B cell (primary cell): ENCODE measurements around the gene ADIG. TPM values are rescaled to one million over a fixed set of nuclear protein-coding genes. Genes with fewer than 3 reads are reported as not detected.

Source experiments
- ATAC-seq: fragments of 200-7000 bp; cut with Tn5 transposase; one replicate; pipeline ENCODE4 v1.10.0; 2021; ENCODE audit warnings: low read depth, mild to moderate bottlenecking, moderate number of reproducible peaks, moderate library complexity
- CTCF ChIA-PET: fragments of 350-600 bp; sonication (Branson Sonifier 250); formaldehyde crosslinking; loops from one replicate; lab custom pipeline; 2021; ENCODE audit warnings: antibody characterized with exemption, inconsistent platforms; lab: Charles Lee
- POLR2A ChIA-PET: fragments of 350-600 bp; sonication (Branson Sonifier 250); formaldehyde crosslinking; loops from one replicate; lab custom pipeline; 2021; ENCODE audit warnings: antibody characterized with exemption; lab: Charles Lee
- DNase-seq: peaks from one replicate; pipeline ENCODE4 v3.0.0; 2013
- H2AFZ ChIP-seq: 2 replicates; pipeline ENCODE4 v1.6.1; 2012; ENCODE audit warnings: mild to moderate bottlenecking, low read depth, low read length; ENCODE audit not compliant: insufficient read depth, poor library complexity, severe bottlenecking
- H3K27ac ChIP-seq, 2 donors: 1 replicate in 1 of 2; 2 replicates in 1 of 2; pipeline ENCODE4 v1.5.1; 2012 to 2013; ENCODE audit warnings: low read length in 2 of 2, mild to moderate bottlenecking in 2 of 2, moderate library complexity in 1 of 2
- H3K27me3 ChIP-seq, 4 experiments: fragments of 200-600 bp in 1 of 4; sonication (generic) in 1 of 4; replicated peaks in 1 of 4; 1 replicate in 2 of 4; 2 replicates in 2 of 4; pipeline versions ENCODE4 v1.6.1 to v1.7.0; 2013 to 2016; ENCODE audit warnings: low read length in 3 of 4, mild to moderate bottlenecking in 2 of 4, mixed read lengths in 1 of 4, moderate library complexity in 1 of 4; ENCODE audit not compliant: insufficient read depth in 4 of 4, control insufficient read depth in 3 of 4; ENCODE audit errors: control extremely low read depth in 1 of 4
- H3K36me3 ChIP-seq, 2 experiments: replicated peaks in 1 of 2; 1 replicate in 1 of 2; 2 replicates in 1 of 2; pipeline versions ENCODE4 v1.6.1 to v1.7.1; 2013; ENCODE audit warnings: low read length in 1 of 2; ENCODE audit not compliant: insufficient read depth in 2 of 2, control insufficient read depth in 1 of 2; ENCODE audit errors: control extremely low read depth in 1 of 2, extremely low read depth in 1 of 2
- H3K4me1 ChIP-seq, 2 donors: fragments of 200-600 bp in 1 of 2; sonication (generic) in 1 of 2; 1 replicate in 1 of 2; 2 replicates in 1 of 2; pipeline versions ENCODE4 v1.5.1 to v1.6.1; 2013 to 2017; ENCODE audit warnings: low read length in 2 of 2; ENCODE audit not compliant: control insufficient read depth in 2 of 2, insufficient read depth in 2 of 2
- H3K4me2 ChIP-seq: replicated peaks from 2 replicates; pipeline ENCODE3; 2012; ENCODE audit warnings: mild to moderate bottlenecking, low read depth, low read length; ENCODE audit not compliant: poor library complexity, severe bottlenecking
- H3K4me3 ChIP-seq, 5 experiments: fragments of 200-600 bp in 1 of 5; sonication (generic) in 1 of 5; 1 replicate in 3 of 5; 2 replicates in 2 of 5; pipeline versions ENCODE4 v1.5.1 to v1.7.0; 2011 to 2016; ENCODE audit warnings: low read length in 4 of 5, mild to moderate bottlenecking in 4 of 5, low read depth in 2 of 5, control low read depth in 1 of 5, moderate library complexity in 1 of 5; ENCODE audit not compliant: insufficient read depth in 1 of 5; ENCODE audit errors: control extremely low read depth in 1 of 5, extremely low read depth in 1 of 5
- H3K79me2 ChIP-seq: fragments of 200-600 bp; sonication (generic); one replicate; pipeline ENCODE4 v1.6.0; 2016; ENCODE audit warnings: low read length; ENCODE audit not compliant: control insufficient read depth, insufficient read depth
- H3K9ac ChIP-seq: fragments of 200-600 bp; sonication (generic); 2 replicates; pipeline ENCODE4 v1.6.1; 2017; ENCODE audit warnings: mild to moderate bottlenecking, low read length, moderate library complexity
- H3K9me3 ChIP-seq, 3 donors: one replicate each; pipeline versions ENCODE4 v1.6.1 to v1.7.1; 2013; ENCODE audit warnings: low read length in 2 of 3; ENCODE audit not compliant: control insufficient read depth in 2 of 3, insufficient read depth in 1 of 3; ENCODE audit errors: control extremely low read depth in 1 of 3
- H4K20me1 ChIP-seq: 2 replicates; pipeline ENCODE4 v1.6.0; 2012; ENCODE audit warnings: mild to moderate bottlenecking, low read length; ENCODE audit not compliant: insufficient read depth, control insufficient read depth, poor library complexity, severe bottlenecking
- H3K27ac Mint-ChIP-seq: one replicate; pipeline ENCODE4 v1.8.0; 2021; ENCODE audit warnings: mixed read lengths
- H3K27me3 Mint-ChIP-seq: one replicate; pipeline ENCODE4 v1.8.0; 2021; ENCODE audit warnings: mixed read lengths
- H3K4me1 Mint-ChIP-seq: one replicate; pipeline ENCODE4 v1.8.0; 2021; ENCODE audit warnings: mixed read lengths
- H3K4me3 Mint-ChIP-seq: one replicate; pipeline ENCODE4 v1.8.0; 2021; ENCODE audit warnings: mixed read lengths
- H3K9me3 Mint-ChIP-seq: one replicate; pipeline ENCODE4 v1.8.0; 2022; ENCODE audit warnings: mixed read lengths; ENCODE audit not compliant: insufficient read depth
- CTCF ChIP-seq: fragments of 200-600 bp; IDR thresholded peaks from one replicate; pipeline ENCODE4 v1.8.0; 2022; ENCODE audit warnings: antibody characterized with exemption, mild to moderate bottlenecking
- EZH2 ChIP-seq: IDR thresholded peaks from 2 replicates; pipeline ENCODE4 v1.6.1; 2012; ENCODE audit warnings: borderline replicate concordance, low read depth, mild to moderate bottlenecking, moderate library complexity, low read length; ENCODE audit not compliant: insufficient read depth, poor library complexity, severe bottlenecking
- WGBS: methylation state at CpG from one replicate; pipeline ENCODE4 v1.1.5; 2013; ENCODE audit warnings: missing lambda C conversion rate; ENCODE audit not compliant: insufficient coverage; 5-methylcytosine and 5-hydroxymethylcytosine counted together
- intact Hi-C: fragments of 100-400 bp; cut with micrococcal nuclease; formaldehyde crosslinking; loops from one replicate; pipeline ENCODE4 v1.10.0; 2022
- polyA plus RNA-seq: library from polyadenylated mRNA; depleted of rRNA; stranded (reverse); fragments of >200 nt; gene quantifications from 2 replicates; pipeline ENCODE4 v1.2.3, GENCODE V29; 2012
- total RNA-seq, 2 donors: library from RNA; stranded (reverse); fragments of 120-200 nt in 1 of 2; gene quantifications; 1 replicate in 1 of 2; 2 replicates in 1 of 2; pipeline versions ENCODE4 v1.2.3 to v1.2.4, GENCODE V29; 2013 to 2022

ADIG gene
- total and polyA plus RNA-seq, 2 donors (not counting 1 experiment from before 2014, with no cell fraction given), result not detected

DNA sequence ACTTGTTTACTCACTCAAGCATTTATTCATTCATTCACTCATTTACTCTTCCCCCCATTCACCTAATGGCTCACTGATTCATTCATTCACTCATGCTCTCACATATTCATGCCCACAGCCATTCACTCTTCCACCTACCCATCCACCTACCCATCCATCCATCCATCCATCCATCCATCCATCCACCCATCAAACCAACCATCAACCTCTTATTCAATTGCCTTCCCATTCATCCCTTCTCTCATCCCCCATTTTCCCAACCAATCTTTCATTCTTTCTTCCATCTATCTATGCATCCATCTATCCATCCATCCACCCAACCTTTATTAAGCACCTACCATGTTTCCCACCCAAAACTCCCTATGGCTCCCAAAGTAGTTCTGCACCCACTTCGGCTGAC is 19.1 kb downstream of the ADIG start:
- H2AFZ ChIP-seq, result no peak overlapping the region
- no peak overlapping the region for H3K4me3 ChIP-seq
- 100% methylated on average over 1 of the region's 1 CpG for WGBS
- peaks cover 57% of the 10 kb centered on the region for H3K27me3 Mint-ChIP-seq
- peaks cover 8% of the 10 kb centered on the region for H3K4me1 Mint-ChIP-seq
- no peaks in the 10 kb centered on the region for H3K79me2 ChIP-seq
- DNase-seq, result no peak
- ChIA-PET CTCF (no interaction called here), POLR2A (no interaction called here)
- no peak overlapping the region for H3K9ac ChIP-seq
- no peak for TF ChIP-seq EZH2
- no peak for TF ChIP-seq CTCF
- peaks cover 0 to 5% (median 0%) of the 10 kb centered on the region in 3 donors for H3K9me3 ChIP-seq
- H3K27me3 ChIP-seq, result peaks cover 0 to 30% (median 12%) of the 10 kb centered on the region in 4 experiments
- H3K4me2 ChIP-seq, result no peak overlapping the region
- H3K27ac Mint-ChIP-seq, result no peak overlapping the region
- intact Hi-C loops, result no loop called here
- no peaks in the 10 kb centered on the region for H3K9me3 Mint-ChIP-seq
- H4K20me1 ChIP-seq, result no peaks in the 10 kb centered on the region
- no peak for ATAC-seq
- H3K4me1 ChIP-seq, result peaks cover 5 to 9% of the 10 kb centered on the region in 2 donors
- H3K4me3 Mint-ChIP-seq, result no peak overlapping the region
- H3K27ac ChIP-seq, result no peak overlapping the region
- H3K36me3 ChIP-seq, result no peaks in the 10 kb centered on the region

DNA sequence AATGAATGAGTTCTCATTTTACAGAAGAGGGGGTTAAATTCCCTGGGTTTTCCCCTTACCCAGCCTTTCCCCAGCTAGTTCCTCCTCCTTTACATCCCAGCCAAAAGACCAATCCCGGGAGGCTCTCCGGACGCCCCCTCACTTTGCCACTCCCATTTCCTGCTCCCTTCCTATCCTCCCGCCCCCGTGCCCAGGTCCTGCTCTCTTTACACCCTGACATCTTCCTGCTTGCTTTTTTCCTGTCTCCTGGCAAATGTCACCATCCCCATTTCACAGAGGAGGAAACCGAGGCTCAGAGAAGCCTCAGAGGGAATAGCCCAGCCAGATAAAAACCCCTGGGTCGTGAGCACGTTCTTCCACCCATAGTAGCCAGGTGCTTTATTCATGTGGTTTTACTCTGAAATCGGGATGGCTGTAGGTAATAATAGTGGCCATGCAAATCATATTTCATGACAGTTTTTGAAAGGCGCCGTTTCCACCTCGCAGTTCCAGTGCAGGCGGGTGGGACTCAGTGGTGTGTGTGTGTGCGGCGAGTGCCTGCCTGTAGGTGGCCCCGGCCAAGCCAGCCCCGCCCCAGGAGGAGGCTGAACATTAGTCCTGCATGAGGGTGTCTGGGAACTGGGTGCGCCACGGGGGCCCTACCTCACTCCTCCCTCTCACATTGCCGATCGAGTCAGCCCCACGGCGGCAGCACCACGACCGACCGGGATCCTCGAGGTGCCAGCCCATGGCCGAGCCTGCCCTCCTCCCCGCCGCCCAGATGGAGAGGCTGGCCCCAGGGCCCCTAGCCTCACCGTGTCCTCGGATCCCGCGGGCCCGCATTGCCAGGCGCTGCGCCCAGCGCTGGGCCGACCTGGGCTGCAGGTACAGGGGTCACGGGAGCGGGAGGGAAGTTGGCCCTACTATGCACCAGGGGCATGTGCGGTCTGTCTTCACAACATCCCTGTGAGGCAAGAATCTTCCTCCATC is 20.5 kb downstream of the ADIG start, which contains the start of gene ARHGAP40:
Gene ARHGAP40 (plus strand): TSS at position 594 of the 969 bp plus-strand sequence.
- Histone ChIP-seq H3K36me3 (no peaks in the 10 kb centered on the region), H2AFZ (no peak within 1 kb of the TSS), H3K4me3 (no peak within 1 kb of the TSS), H3K27ac (no peak within 1 kb of the TSS), H3K9me3 (peaks cover 0 to 5% (median 0%) of the 10 kb centered on the region in 3 donors), H3K27me3 (peaks cover 0 to 32% (median 16%) of the 10 kb centered on the region in 4 experiments), H3K79me2 (no peaks in the 10 kb centered on the region), H4K20me1 (no peaks in the 10 kb centered on the region), H3K4me2 (no peak within 1 kb of the TSS), H3K9ac (no peak within 1 kb of the TSS), H3K4me1 (peaks cover 5 to 9% of the 10 kb centered on the region in 2 donors)
- H3K27me3 Mint-ChIP-seq, result peaks cover 68% of the 10 kb centered on the region
- no peaks in the 10 kb centered on the region for H3K9me3 Mint-ChIP-seq
- H3K4me3 Mint-ChIP-seq, result no peak within 1 kb of the TSS
- ATAC-seq, result no peak
- 12% methylated on average over 39 of the region's 42 CpGs for WGBS
- ChIA-PET POLR2A (no interaction called here), CTCF (no interaction called here)
- no peak for TF ChIP-seq EZH2
- TF ChIP-seq CTCF, result no peak
- DNase-seq, result no peak
- intact Hi-C loops, result no loop called here
- no peak within 1 kb of the TSS for H3K27ac Mint-ChIP-seq
- H3K4me1 Mint-ChIP-seq, result peaks cover 8% of the 10 kb centered on the region
